Right lobe of liver (tissue), 6 donors: ENCODE results near the gene VPS8. TPM values are rescaled to one million over a fixed set of nuclear protein-coding genes. Genes with fewer than 3 reads are reported as not detected.

Experiments used
- ATAC-seq, 4 donors: fragments of 200-7000 bp; cut with Tn5 transposase; one replicate each; pipeline ENCODE4 v1.9.1; 2020; ENCODE audit warnings: mild to moderate bottlenecking in 4 of 4, moderate library complexity in 4 of 4
- DNase-seq, 3 donors: peaks; one replicate each; pipeline ENCODE4 v3.0.0-alpha.2; 2020
- H3K27ac ChIP-seq, 3 donors: fragments of 200-600 bp; one replicate each; pipeline ENCODE4 v1.8.0; 2022
- H3K27me3 ChIP-seq, 2 donors: fragments of 200-600 bp; one replicate each; pipeline ENCODE4 v1.8.0; 2022
- H3K36me3 ChIP-seq, 4 donors: fragments of 200-600 bp; sonication (generic) in 1 of 4; one replicate each; pipeline versions ENCODE4 v1.5.1 to v1.8.0; 2017 to 2022; ENCODE audit warnings: control low read depth in 1 of 4
- H3K4me1 ChIP-seq, 4 donors: fragments of 200-600 bp; sonication (generic) in 1 of 4; one replicate each; pipeline versions ENCODE4 v1.5.1 to v1.8.0; 2017 to 2022; ENCODE audit warnings: control low read depth in 1 of 4
- H3K4me3 ChIP-seq, 3 donors: fragments of 200-600 bp; one replicate each; pipeline ENCODE4 v1.8.0; 2022
- H3K9me3 ChIP-seq, 4 donors: fragments of 200-600 bp; sonication (generic) in 1 of 4; one replicate each; pipeline versions ENCODE4 v1.5.1 to v1.8.0; 2017 to 2022; ENCODE audit warnings: control low read depth in 1 of 4
- POLR2A ChIP-seq: fragments of 450-650 bp; IDR thresholded peaks from one replicate; pipeline ENCODE4 v1.6.1; 2017; ENCODE audit warnings: antibody characterized with exemption, mild to moderate bottlenecking
- WGBS: methylation state at CpG from one replicate; pipeline ENCODE4 v1.1.6; 2018; ENCODE audit warnings: low coverage, low lambda C conversion rate; ENCODE audit not compliant: insufficient coverage; ENCODE audit errors: missing lambda C conversion rate; 5-methylcytosine and 5-hydroxymethylcytosine counted together
- intact Hi-C, 2 donors: fragments of 100-400 bp; cut with DNase I; formaldehyde crosslinking; loops; one replicate each; pipeline versions ENCODE4 v1.11.2 to v1.14.1; 2022
- total RNA-seq, 6 experiments: library from RNA; depleted of rRNA in 2 of 6; stranded (reverse); fragments of >200 nt in 2 of 6; fragmentation: NEBNext Ultra II Directional in 3 of 6; extraction: Animal tissue kit (Norgen Biotek cat#: 25700) in 3 of 6; gene quantifications; one replicate each; pipeline versions ENCODE4 v1.1.0 to v1.2.4, GENCODE V29; 2016 to 2023
- TF ChIP-seq, protein P1 (sequence below), 4 donors: fragments of 200-600 bp in 3 of 4; fragments of 450-650 bp in 1 of 4; IDR thresholded peaks; one replicate each; pipeline versions ENCODE4 v1.5.1 to v1.8.0; 2016 to 2022; ENCODE audit warnings: antibody characterized with exemption in 4 of 4, mild to moderate bottlenecking in 2 of 4
- donor health status: DM: no; HTN: yes; CAD: no.
- donor health status: DM: no; HTN: no; CAD: no.
- donor health status: DM: no; HTN: no; CAD: no.
- donor health status: DM: no; HTN: yes; CAD: no.
- donor health status: DM: no; HTN: yes; CAD: no.

Gene VPS8
- total RNA-seq, 6 experiments from 2014 or later, result 20.4 to 24.5 (median 21.3) TPM

DNA sequence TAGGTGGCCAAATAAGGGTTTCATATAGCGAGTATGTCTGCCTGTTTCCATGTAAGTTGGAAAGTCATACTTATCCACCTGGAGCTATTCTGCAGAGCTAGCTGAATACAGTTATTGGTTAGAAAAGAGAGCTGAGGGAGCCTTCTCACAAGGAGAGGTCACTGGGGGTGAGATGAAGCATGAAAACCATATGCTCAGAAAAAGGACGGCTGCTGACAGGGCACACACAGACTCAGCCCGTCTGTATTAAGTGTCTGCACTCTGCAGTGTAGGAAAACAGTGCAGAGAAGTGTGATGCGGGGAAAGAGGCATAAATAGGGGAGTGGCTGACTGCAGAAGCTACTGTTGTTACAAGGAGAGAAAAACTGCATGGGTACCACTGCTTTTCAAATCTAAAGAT is 282.7 kb downstream of the VPS8 start:
- DNase-seq (no peak), ATAC-seq (no peak)
- Histone ChIP-seq H3K27me3 (no peaks in the 10 kb centered on the region), H3K27ac (no peak overlapping the region), H3K4me1 (no peaks in the 10 kb centered on the region), H3K4me3 (no peak overlapping the region), H3K36me3 (no peaks in the 10 kb centered on the region), H3K9me3 (no peaks in the 10 kb centered on the region)
- intact Hi-C loops, result no loop called here
- TF ChIP-seq, protein P1, sequence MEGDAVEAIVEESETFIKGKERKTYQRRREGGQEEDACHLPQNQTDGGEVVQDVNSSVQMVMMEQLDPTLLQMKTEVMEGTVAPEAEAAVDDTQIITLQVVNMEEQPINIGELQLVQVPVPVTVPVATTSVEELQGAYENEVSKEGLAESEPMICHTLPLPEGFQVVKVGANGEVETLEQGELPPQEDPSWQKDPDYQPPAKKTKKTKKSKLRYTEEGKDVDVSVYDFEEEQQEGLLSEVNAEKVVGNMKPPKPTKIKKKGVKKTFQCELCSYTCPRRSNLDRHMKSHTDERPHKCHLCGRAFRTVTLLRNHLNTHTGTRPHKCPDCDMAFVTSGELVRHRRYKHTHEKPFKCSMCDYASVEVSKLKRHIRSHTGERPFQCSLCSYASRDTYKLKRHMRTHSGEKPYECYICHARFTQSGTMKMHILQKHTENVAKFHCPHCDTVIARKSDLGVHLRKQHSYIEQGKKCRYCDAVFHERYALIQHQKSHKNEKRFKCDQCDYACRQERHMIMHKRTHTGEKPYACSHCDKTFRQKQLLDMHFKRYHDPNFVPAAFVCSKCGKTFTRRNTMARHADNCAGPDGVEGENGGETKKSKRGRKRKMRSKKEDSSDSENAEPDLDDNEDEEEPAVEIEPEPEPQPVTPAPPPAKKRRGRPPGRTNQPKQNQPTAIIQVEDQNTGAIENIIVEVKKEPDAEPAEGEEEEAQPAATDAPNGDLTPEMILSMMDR (IDR thresholded peaks at IDR 0.05), result no peak
- no peak for TF ChIP-seq POLR2A
- WGBS, result 85% methylated on average over 4 of the region's 4 CpGs

Other genes with a start within 250 kb of the VPS8 start
- 10 to 100 TPM in 4 of 6 experiments, 1 to 10 TPM in 2; 8.2 to 17.1 (median 10.9) TPM for gene MAGEF1, start 100.1 kb upstream of the VPS8 start, total RNA-seq